Upper lobe of left lung (tissue), 6 donors: ENCODE data around the gene DIPK1C. TPM values are rescaled to one million over a fixed set of nuclear protein-coding genes. Genes with fewer than 3 reads are reported as not detected.

Experiments used
- ATAC-seq, 2 donors: fragments of 200-7000 bp; cut with Tn5 transposase; one replicate each; pipeline ENCODE4 v1.9.1; 2022; ENCODE audit warnings: mild to moderate bottlenecking in 2 of 2, moderate library complexity in 2 of 2; ENCODE audit not compliant: low FRiP score in 2 of 2
- DNase-seq, 2 donors: peaks; one replicate each; pipeline ENCODE4 v3.0.0-alpha.2; 2019 to 2020
- H3K27ac ChIP-seq, 4 donors: fragments of 200-600 bp; sonication (generic); one replicate each; pipeline ENCODE4 v1.5.1; 2016 to 2019
- H3K27me3 ChIP-seq, 4 donors: fragments of 200-600 bp; sonication (generic); one replicate each; pipeline ENCODE4 v1.5.1; 2017 to 2019
- H3K36me3 ChIP-seq, 4 donors: fragments of 200-600 bp; sonication (generic); one replicate each; pipeline ENCODE4 v1.5.1; 2016 to 2019
- H3K4me1 ChIP-seq, 4 donors: fragments of 200-600 bp; sonication (generic); one replicate each; pipeline ENCODE4 v1.5.1; 2018 to 2019
- H3K4me3 ChIP-seq, 4 donors: fragments of 200-600 bp; sonication (generic); one replicate each; pipeline ENCODE4 v1.5.1; 2017 to 2019; ENCODE audit warnings: mild to moderate bottlenecking in 2 of 4, moderate library complexity in 1 of 4
- H3K9me3 ChIP-seq, 4 donors: fragments of 200-600 bp; sonication (generic); one replicate each; pipeline ENCODE4 v1.5.1; 2018 to 2019
- CTCF ChIP-seq, 6 experiments: fragments of 450-650 bp in 4 of 6; fragments of 200-600 bp in 2 of 6; sonication (generic) in 2 of 6; IDR thresholded peaks; one replicate each; pipeline ENCODE4 v1.5.1; 2016 to 2019; ENCODE audit warnings: antibody characterized with exemption in 6 of 6
- EP300 ChIP-seq, 4 donors: sonication (generic); formaldehyde crosslinking; IDR thresholded peaks; one replicate each; pipeline ENCODE4 v1.5.1; 2017; ENCODE audit warnings: antibody characterized with exemption in 4 of 4, control low read depth in 2 of 4
- POLR2A ChIP-seq, 4 donors: fragments of 450-650 bp; IDR thresholded peaks; one replicate each; pipeline ENCODE4 v1.5.1; 2016 to 2017; ENCODE audit warnings: antibody characterized with exemption in 4 of 4, mild to moderate bottlenecking in 2 of 4
- POLR2AphosphoS5 ChIP-seq, 2 donors: sonication (generic); formaldehyde crosslinking; IDR thresholded peaks; one replicate each; pipeline ENCODE4 v1.5.1; 2017; ENCODE audit warnings: antibody characterized with exemption in 2 of 2
- WGBS, 2 donors: methylation state at CpG; one replicate each; pipeline ENCODE4 v1.1.5; 2017 to 2018; 5-methylcytosine and 5-hydroxymethylcytosine counted together
- total RNA-seq, 6 donors: library from RNA; depleted of rRNA in 4 of 6; stranded (reverse); fragments of >200 nt in 4 of 6; gene quantifications; one replicate each; pipeline versions ENCODE4 v1.1.0 to v1.2.1, GENCODE V29; 2016 to 2021
- donor health status: DM: no; HTN: no; CAD: no; lungs with moderate emphysema.
- donor health status: DM: no; HTN: yes; CAD: no; lungs with severe emphysema.

The DIPK1C gene
- total RNA-seq, 6 donors from 2014 or later, result 0.13 to 0.89 TPM; not detected in 4

- ATAC-seq (no peak), DNase-seq (no peak)
- Histone ChIP-seq H3K4me3 (no peak overlapping the region), H3K27me3 (no peaks in the 10 kb centered on the region), H3K9me3 (no peaks in the 10 kb centered on the region), H3K36me3 (no peaks in the 10 kb centered on the region), H3K27ac (no peak overlapping the region), H3K4me1 (no peaks in the 10 kb centered on the region)
- TF ChIP-seq EP300 (IDR thresholded peaks at IDR 0.05) (no peak), POLR2A (IDR thresholded peaks at IDR 0.05) (no peak), POLR2AphosphoS5 (IDR thresholded peaks at IDR 0.05) (no peak), CTCF (IDR thresholded peaks at IDR 0.05) (no peak)
- 92 to 93% methylated on average over 6 to 16 of the region's 16 CpGs for WGBS, 2 donors
Measured at GRCh38 chr18:74447404-74448152, 9.5 kb downstream of the DIPK1C start.

- no peak for TF ChIP-seq CTCF (IDR thresholded peaks at IDR 0.05)
- no peak for TF ChIP-seq EP300 (IDR thresholded peaks at IDR 0.05)
- TF ChIP-seq POLR2AphosphoS5 (IDR thresholded peaks at IDR 0.05), result no peak
- TF ChIP-seq POLR2A (IDR thresholded peaks at IDR 0.05), result no peak
- H3K27ac ChIP-seq, result no peak overlapping the region
- no peaks in the 10 kb centered on the region for H3K4me1 ChIP-seq
- 89 to 92% methylated on average over 5 to 26 of the region's 38 CpGs for WGBS, 2 donors
- H3K36me3 ChIP-seq, result no peaks in the 10 kb centered on the region
- DNase-seq (peak in 1 of 2 donors; percentile 65), ATAC-seq (no peak)
- no peak overlapping the region for H3K4me3 ChIP-seq
- no peaks in the 10 kb centered on the region for H3K27me3 ChIP-seq
- H3K9me3 ChIP-seq, result no peaks in the 10 kb centered on the region
Measured at GRCh38 chr18:74446631-74447403, 10.3 kb downstream of the DIPK1C start.

- ATAC-seq, result no peak
- WGBS, 2 donors, result 81 to 92% methylated on average over 9 to 11 of the region's 11 CpGs
- TF ChIP-seq POLR2A (IDR thresholded peaks at IDR 0.05) (no peak), CTCF (IDR thresholded peaks at IDR 0.05) (no peak), EP300 (IDR thresholded peaks at IDR 0.05) (no peak), POLR2AphosphoS5 (IDR thresholded peaks at IDR 0.05) (no peak)
Measured at GRCh38 chr18:74446178-74446577, 10.9 kb downstream of the DIPK1C start.

GRCh38 chr18:74445585-74445984 is 11.5 kb downstream of the DIPK1C start:
- Histone ChIP-seq H3K27me3 (no peaks in the 10 kb centered on the region), H3K9me3 (no peaks in the 10 kb centered on the region), H3K4me3 (no peak overlapping the region), H3K4me1 (no peaks in the 10 kb centered on the region), H3K36me3 (no peaks in the 10 kb centered on the region), H3K27ac (no peak overlapping the region)
- DNase-seq, result no peak
- no peak for ATAC-seq
- WGBS, 2 donors, result 84 to 92% methylated on average over 9 to 14 of the region's 14 CpGs
- TF ChIP-seq POLR2A (IDR thresholded peaks at IDR 0.05) (no peak), CTCF (IDR thresholded peaks at IDR 0.05) (no peak), POLR2AphosphoS5 (IDR thresholded peaks at IDR 0.05) (no peak), EP300 (IDR thresholded peaks at IDR 0.05) (no peak)

More at GRCh38 chr18:74446178-74446577, 10.9 kb downstream of the DIPK1C start:
- no peaks in the 10 kb centered on the region for H3K4me1 ChIP-seq
- no peaks in the 10 kb centered on the region for H3K9me3 ChIP-seq
- DNase-seq, result no peak
- no peak overlapping the region for H3K27ac ChIP-seq
- H3K36me3 ChIP-seq, result no peaks in the 10 kb centered on the region
- no peak overlapping the region for H3K4me3 ChIP-seq
- H3K27me3 ChIP-seq, result no peaks in the 10 kb centered on the region
